Fibroblast of peridontal ligament (primary cell): Measurements from ENCODE around the gene TNFAIP8.
"Not testable (repeated sequence)": the region's sequence is repeated elsewhere in the genome, so short reads cannot be mapped to it uniquely, and the experiment has no call there.

Experiments used
- DNase-seq: peaks from one replicate; pipeline ENCODE4 v3.0.0-alpha.2; 2010; ENCODE audit errors: extremely low read depth

The TNFAIP8 gene

GRCh38 chr5:119418606-119419100, 62.8 kb downstream of the TNFAIP8 start:
- DNase-seq, result no peak

- no peak for DNase-seq
These were observed 64.3 kb downstream of the TNFAIP8 start for GRCh38 chr5:119420169-119420568.

DNA sequence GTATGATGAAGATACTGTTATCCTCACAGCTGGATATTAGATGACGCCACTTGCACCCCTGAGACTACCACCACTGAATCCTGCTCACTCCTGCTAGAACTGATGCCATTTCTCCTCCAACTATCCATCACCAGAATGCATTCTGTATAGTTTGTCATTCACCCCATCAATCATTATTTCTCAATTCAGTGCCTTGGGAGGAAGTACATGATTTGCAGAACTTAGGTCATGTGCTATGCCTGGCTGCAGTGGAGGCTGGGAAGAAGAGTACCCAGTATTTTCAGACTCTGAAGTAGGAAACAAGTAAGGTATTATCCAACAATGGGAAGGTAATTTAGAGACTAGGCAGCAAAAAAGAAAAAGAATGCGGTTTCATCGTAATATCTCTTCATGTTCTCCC, 70.2 kb downstream of the TNFAIP8 start:
- DNase-seq, result no peak

GRCh38 chr5:119427060-119427459, 71.2 kb downstream of the TNFAIP8 start:
- DNase-seq, result no peak

- DNase-seq, result not testable (repeated sequence)
These were observed 71.8 kb downstream of the TNFAIP8 start for GRCh38 chr5:119427596-119427995.

- not testable (repeated sequence) for DNase-seq
These were observed 72.3 kb downstream of the TNFAIP8 start for GRCh38 chr5:119428166-119428565.

GRCh38 chr5:119428574-119428973, 72.8 kb downstream of the TNFAIP8 start:
- not testable (repeated sequence) for DNase-seq

DNA sequence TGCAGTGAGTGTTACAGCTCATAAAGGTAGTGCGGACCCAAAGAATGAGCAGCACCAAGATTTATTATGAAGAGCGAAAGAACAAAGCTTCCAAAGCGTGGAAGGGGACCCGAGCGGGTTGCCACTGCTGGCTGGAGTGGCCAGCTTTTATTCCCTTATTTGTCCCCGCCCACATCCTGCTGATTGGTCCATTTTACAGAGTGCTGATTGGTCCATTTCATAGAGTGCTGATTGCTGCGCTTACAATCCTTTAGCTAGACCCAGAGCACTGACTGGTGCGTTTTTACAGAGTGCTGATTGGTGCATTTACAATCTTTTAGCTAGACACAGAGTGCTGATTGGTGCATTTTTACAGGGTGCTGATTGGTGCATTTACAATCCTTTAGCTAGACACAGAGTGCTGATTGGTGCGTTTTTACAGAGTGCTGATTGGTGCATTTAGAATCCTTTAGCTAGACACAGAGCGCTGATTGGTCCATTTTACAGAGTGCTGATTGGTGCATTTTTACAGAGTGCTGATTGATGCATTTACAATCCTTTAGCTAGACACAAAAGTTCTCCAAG, 76.9 kb downstream of the TNFAIP8 start:
- DNase-seq, result not testable (repeated sequence)

DNA sequence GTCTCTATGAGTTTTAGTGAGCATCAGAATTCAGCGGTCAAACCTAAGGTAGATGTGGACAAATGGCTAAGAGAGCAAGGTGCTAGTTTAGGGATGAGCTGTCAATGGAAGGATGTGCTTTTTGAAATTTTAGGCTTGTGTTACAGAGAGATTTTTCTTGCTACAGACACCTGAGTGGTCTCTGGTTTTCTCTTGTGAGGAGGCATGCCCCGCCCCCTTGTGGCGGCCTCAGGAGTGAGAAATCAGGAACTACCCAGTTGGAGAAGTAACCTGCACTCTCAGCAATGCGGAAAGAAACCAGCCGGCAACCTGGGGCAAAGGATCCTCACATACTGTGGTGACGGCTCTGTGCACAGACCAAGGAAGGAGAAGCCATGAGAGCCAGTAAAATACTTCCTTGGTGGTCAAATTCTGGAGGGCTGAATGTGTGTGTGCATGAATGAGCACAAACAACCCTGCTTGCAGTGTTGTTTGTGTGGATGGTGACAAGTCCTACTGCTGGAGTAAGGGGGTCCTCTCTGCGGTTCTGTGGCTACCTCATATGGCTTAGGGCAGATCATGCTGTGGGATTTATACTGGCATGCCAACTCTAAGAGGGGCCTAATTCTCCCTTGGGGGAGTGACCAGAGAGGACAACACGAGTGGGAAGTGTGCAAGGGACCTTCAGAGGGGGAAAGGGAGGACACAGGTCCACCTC, 79.8 kb downstream of the TNFAIP8 start:
- peak; percentile 49 for DNase-seq

- DNase-seq, result not testable (repeated sequence)
These were observed 82.2 kb downstream of the TNFAIP8 start for GRCh38 chr5:119437785-119438586.

DNA sequence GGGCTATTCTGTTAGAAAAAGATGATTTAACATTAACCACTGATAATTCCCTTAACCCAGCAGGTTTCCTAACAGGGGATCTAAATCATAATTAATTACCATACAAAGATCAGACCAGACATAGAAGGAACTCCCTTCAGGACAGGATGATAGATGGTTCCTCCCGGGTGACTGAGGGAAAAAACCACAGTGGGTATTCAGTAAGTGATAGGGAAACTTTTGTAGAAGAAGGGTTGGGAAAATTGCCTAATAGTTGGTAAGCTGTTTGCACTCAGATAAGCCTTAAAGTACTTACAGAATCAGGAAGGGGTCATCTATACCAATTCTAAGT, 82.7 kb downstream of the TNFAIP8 start:
- DNase-seq, result not testable (repeated sequence)

- no peak for DNase-seq
These were observed 83.4 kb downstream of the TNFAIP8 start for GRCh38 chr5:119439140-119439631.

- DNase-seq, result not testable (repeated sequence)
These were observed 83.8 kb downstream of the TNFAIP8 start for GRCh38 chr5:119439632-119440031.

DNA sequence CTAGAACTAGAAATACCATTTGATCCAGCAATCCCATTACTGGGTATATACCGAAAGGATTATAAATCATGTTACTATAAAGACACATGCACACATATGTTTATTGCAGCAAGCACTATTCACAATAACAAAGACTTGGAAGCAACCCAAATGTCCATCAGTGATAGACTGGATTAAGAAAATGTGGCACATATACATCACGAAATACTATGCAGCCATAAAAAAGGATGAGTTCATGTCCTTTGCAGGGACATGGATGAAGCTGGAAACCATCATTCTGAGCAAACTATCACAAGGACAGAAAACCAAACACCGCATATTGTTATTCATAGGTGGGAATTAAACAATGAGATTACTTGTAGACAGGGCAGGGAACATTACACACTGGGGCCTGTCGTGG, 88.8 kb downstream of the TNFAIP8 start:
- DNase-seq, result not testable (repeated sequence)

- no peak for DNase-seq
These were observed 89.7 kb downstream of the TNFAIP8 start for GRCh38 chr5:119445544-119445943.
